SH-SY5Y (cell line): Measurements from ENCODE around the gene PPARD.

Experiments
- GATA2 ChIP-seq: IDR thresholded peaks from 2 replicates; pipeline ENCODE4 v1.6.1; 2011; ENCODE audit warnings: mild to moderate bottlenecking, low read depth, low read length
- GATA3 ChIP-seq: IDR thresholded peaks from 2 replicates; pipeline ENCODE4 v1.6.1; 2011; ENCODE audit warnings: low read depth, mild to moderate bottlenecking, low read length, moderate library complexity

The PPARD gene

DNA sequence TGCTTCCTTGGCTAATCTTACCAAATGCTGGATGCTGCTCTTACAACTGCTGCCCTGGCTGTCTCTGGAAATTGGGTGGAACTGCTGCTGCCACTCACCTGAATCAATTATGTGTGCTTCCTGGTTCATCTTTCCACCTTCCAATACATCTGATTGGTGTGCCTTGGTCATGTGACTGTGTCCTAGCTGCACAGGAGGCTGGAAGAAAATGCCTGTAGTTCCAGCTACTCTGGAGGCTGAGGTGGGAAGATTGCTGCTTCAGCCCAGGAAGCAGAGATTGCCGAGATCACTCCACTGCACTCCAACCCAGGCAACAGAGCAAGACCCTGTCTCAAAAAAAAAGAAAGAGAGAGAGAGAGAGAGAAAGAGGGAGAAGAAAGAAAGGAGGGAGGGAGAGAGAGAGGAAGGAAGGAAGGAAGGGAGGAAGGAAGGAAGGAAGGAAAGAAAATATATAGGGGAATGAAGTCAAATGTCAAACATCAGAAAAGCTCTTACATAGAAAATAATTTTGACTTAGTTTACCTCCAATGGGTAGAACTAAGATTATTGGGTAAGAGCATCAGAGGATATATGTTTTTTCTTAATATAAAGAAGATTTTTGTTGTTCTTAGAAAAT, 14.1 kb upstream of the PPARD start:
- TF ChIP-seq GATA3 (no peak), GATA2 (no peak)

- no peak for TF ChIP-seq GATA2
- TF ChIP-seq GATA3: no peak
Measured at GRCh38 chr6:35330541-35331119, 11.7 kb upstream of the PPARD start.

- TF ChIP-seq GATA2: no peak
- TF ChIP-seq GATA3: no peak
Measured at GRCh38 chr6:35341557-35341956, 801 bp upstream of the PPARD start.

- TF ChIP-seq GATA2 (no peak), GATA3 (no peak)
Measured at GRCh38 chr6:35343092-35343834, 905 bp downstream of the PPARD start.

- TF ChIP-seq GATA3 (peak; percentile 99), GATA2 (peak; percentile 99)
Measured at GRCh38 chr6:35343835-35344550, 1.6 kb downstream of the PPARD start.

GRCh38 chr6:35351422-35351821, 9.1 kb downstream of the PPARD start:
- TF ChIP-seq GATA2 (no peak), GATA3 (no peak)

- no peak for TF ChIP-seq GATA2
- TF ChIP-seq GATA3: no peak
Measured at GRCh38 chr6:35352735-35353134, 10.4 kb downstream of the PPARD start.

GRCh38 chr6:35354361-35355135, 12.2 kb downstream of the PPARD start:
- TF ChIP-seq GATA2: no peak
- TF ChIP-seq GATA3: no peak

GRCh38 chr6:35356391-35356790, 14.0 kb downstream of the PPARD start:
- TF ChIP-seq GATA2: no peak
- no peak for TF ChIP-seq GATA3

DNA sequence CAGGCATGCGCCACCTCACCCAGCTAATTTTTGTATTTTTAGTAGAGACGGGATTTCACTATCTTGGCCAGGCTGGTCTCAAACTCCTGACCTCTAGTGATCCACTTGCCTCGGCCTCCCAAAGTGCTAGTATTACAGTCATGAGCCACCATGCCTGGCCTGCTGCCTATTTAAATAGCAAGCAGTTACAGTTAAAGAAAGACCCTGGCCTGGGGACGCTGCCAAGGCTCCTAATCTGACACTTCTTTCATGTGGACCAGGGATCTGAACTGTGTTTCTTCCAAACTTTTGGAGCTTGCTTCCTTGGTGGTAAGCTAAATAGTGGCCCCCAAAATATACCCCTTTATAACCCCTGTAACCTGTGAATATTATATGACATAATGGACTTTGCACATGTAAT, 15.3 kb downstream of the PPARD start:
- TF ChIP-seq GATA2 (no peak), GATA3 (no peak)

DNA sequence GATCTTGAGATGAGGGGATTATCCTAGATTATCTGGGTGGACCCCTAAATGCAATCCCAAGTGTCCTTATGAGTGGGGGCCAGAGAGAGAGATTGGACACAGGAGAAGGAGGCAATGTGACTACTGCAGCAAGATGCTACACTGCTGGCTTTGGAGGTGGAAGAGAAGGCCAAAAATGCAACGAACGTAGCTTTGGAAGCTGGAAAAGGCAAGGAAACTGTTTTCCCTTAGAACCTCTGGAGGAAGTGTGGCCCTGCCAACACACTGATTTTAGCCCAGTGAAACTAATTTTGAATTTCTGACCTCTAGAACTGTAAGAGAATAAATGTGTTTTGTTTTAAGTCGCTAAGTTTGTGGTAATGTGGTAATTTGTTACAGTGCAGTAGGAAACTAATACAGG, 15.7 kb downstream of the PPARD start:
- TF ChIP-seq GATA2: no peak
- TF ChIP-seq GATA3: no peak

- TF ChIP-seq GATA3 (no peak), GATA2 (no peak)
Measured at GRCh38 chr6:35359346-35359743, 17.0 kb downstream of the PPARD start.

- TF ChIP-seq GATA2 (no peak), GATA3 (no peak)
Measured at GRCh38 chr6:35359744-35360348, 17.5 kb downstream of the PPARD start.

GRCh38 chr6:35360349-35361138, 18.2 kb downstream of the PPARD start:
- no peak for TF ChIP-seq GATA3
- TF ChIP-seq GATA2: no peak

- TF ChIP-seq GATA2 (no peak), GATA3 (no peak)
Measured at GRCh38 chr6:35362200-35362599, 19.8 kb downstream of the PPARD start.
